SK-N-SH treated with all-trans-retinoic acid at 6 μM for 48 hours (cell line): ENCODE data around the gene SRGAP1.

Experiments
- ATAC-seq: fragments of 200-7000 bp; cut with Tn5 transposase; 3 replicates; pipeline ENCODE4 v1.9.1; 2020; ENCODE audit warnings: mild to moderate bottlenecking, moderate library complexity
- ARNTL ChIP-seq: fragments of 450-650 bp; formaldehyde crosslinking; IDR thresholded peaks from 2 replicates; pipeline ENCODE4 v1.5.0; 2020; ENCODE audit warnings: low read depth, mild to moderate bottlenecking, moderate library complexity, borderline replicate concordance
- BACH2 ChIP-seq: fragments of 250-450 bp; sonication (Bioruptor Pico); IDR thresholded peaks from 2 replicates; pipeline ENCODE4 v1.9.0; 2021; ENCODE audit warnings: mild to moderate bottlenecking, borderline replicate concordance
- CREB5 ChIP-seq: fragments of 250-450 bp; sonication (Bioruptor Pico); IDR thresholded peaks from 2 replicates; pipeline ENCODE4 v1.5.1; 2020; ENCODE audit warnings: low read depth, mild to moderate bottlenecking, moderate library complexity
- CSDC2 ChIP-seq: fragments of 250-450 bp; sonication (Bioruptor Pico); IDR thresholded peaks from 2 replicates; pipeline ENCODE4 v1.5.0; 2020; ENCODE audit warnings: mild to moderate bottlenecking, moderate library complexity
- CSRNP3 ChIP-seq: fragments of 250-450 bp; sonication (Bioruptor Pico); IDR thresholded peaks from 2 replicates; pipeline ENCODE4 v1.5.1; 2021; ENCODE audit warnings: mild to moderate bottlenecking, moderate library complexity
- GLIS3 ChIP-seq: fragments of 250-450 bp; sonication (Bioruptor Pico); IDR thresholded peaks from 2 replicates; pipeline ENCODE4 v1.5.0; 2020; ENCODE audit warnings: mild to moderate bottlenecking, moderate library complexity
- ISL1 ChIP-seq: fragments of 250-450 bp; sonication (Bioruptor Pico); IDR thresholded peaks from 2 replicates; pipeline ENCODE4 v2.1.2; 2022; ENCODE audit warnings: mild to moderate bottlenecking, moderate library complexity
- OSR1 ChIP-seq: fragments of 250-450 bp; sonication (Bioruptor Pico); IDR thresholded peaks from 2 replicates; pipeline ENCODE4 v1.8.0; 2022; ENCODE audit warnings: moderate library complexity, mild to moderate bottlenecking, inconsistent platforms
- PATZ1 ChIP-seq: fragments of 250-450 bp; sonication (Bioruptor Pico); IDR thresholded peaks from 2 replicates; pipeline ENCODE4 v1.8.0; 2020; ENCODE audit warnings: mild to moderate bottlenecking, moderate library complexity, borderline replicate concordance
- POU6F1 ChIP-seq: fragments of 250-450 bp; sonication (Bioruptor Pico); IDR thresholded peaks from 2 replicates; pipeline ENCODE4 v1.8.0; 2021; ENCODE audit warnings: low read depth, mild to moderate bottlenecking, moderate library complexity, borderline replicate concordance
- RARB ChIP-seq: fragments of 250-450 bp; sonication (Bioruptor Pico); IDR thresholded peaks from 2 replicates; pipeline ENCODE4 v1.8.0; 2021; ENCODE audit warnings: mild to moderate bottlenecking, moderate library complexity
- SNAI2 ChIP-seq: fragments of 250-450 bp; sonication (Bioruptor Pico); IDR thresholded peaks from 2 replicates; pipeline ENCODE4 v1.5.0; 2020; ENCODE audit warnings: mild to moderate bottlenecking, moderate library complexity
- TCF4 ChIP-seq: fragments of 250-450 bp; sonication (Bioruptor Pico); IDR thresholded peaks from 2 replicates; pipeline ENCODE4 v1.8.0; 2021; ENCODE audit warnings: mild to moderate bottlenecking, moderate library complexity, borderline replicate concordance
- TSHZ2 ChIP-seq: fragments of 250-450 bp; sonication (Bioruptor Pico); IDR thresholded peaks from 2 replicates; pipeline ENCODE4 v1.5.0; 2020; ENCODE audit warnings: mild to moderate bottlenecking, moderate library complexity
- ZC3H10 ChIP-seq: fragments of 250-450 bp; sonication (Bioruptor Pico); IDR thresholded peaks from 2 replicates; pipeline ENCODE4 v1.5.1; 2021; ENCODE audit warnings: mild to moderate bottlenecking, moderate library complexity
- ZFP3 ChIP-seq: fragments of 250-450 bp; sonication (Bioruptor Pico); IDR thresholded peaks from 2 replicates; pipeline ENCODE4 v1.5.0; 2020; ENCODE audit warnings: mild to moderate bottlenecking, moderate library complexity
- ZFP30 ChIP-seq: fragments of 450-650 bp; formaldehyde crosslinking; IDR thresholded peaks from 2 replicates; pipeline ENCODE4 v1.5.0; 2022; ENCODE audit warnings: mild to moderate bottlenecking, moderate library complexity
- ZNF565 ChIP-seq: fragments of 450-650 bp; formaldehyde crosslinking; conservative IDR thresholded peaks from 2 replicates; pipeline ENCODE4 v1.5.0; 2020; ENCODE audit warnings: low read depth, mild to moderate bottlenecking, moderate library complexity
- ZNF70 ChIP-seq: fragments of 450-650 bp; formaldehyde crosslinking; IDR thresholded peaks from 2 replicates; pipeline ENCODE4 v1.5.0; 2020; ENCODE audit warnings: mild to moderate bottlenecking, moderate library complexity
- ZNF8 ChIP-seq: fragments of 450-650 bp; formaldehyde crosslinking; IDR thresholded peaks from 2 replicates; pipeline ENCODE4 v1.5.0; 2020; ENCODE audit warnings: mild to moderate bottlenecking, moderate library complexity

The SRGAP1 gene

GRCh38 chr12:63994704-63995103, 150.2 kb downstream of the SRGAP1 start (continued):
- no peak for TF ChIP-seq CSRNP3

- no peak for ATAC-seq
- TF ChIP-seq ZNF70 (CRISPR knock-in tag) = no peak
- no peak for TF ChIP-seq CSRNP3
- no peak for TF ChIP-seq POU6F1 (CRISPR knock-in tag)
- no peak for TF ChIP-seq ZFP3 (CRISPR knock-in tag)
- TF ChIP-seq PATZ1 (CRISPR knock-in tag) = no peak
- no peak for TF ChIP-seq ZFP30
- TF ChIP-seq ISL1 (CRISPR knock-in tag) = no peak
- TF ChIP-seq TCF4 (CRISPR knock-in tag) = no peak
- TF ChIP-seq TSHZ2 (CRISPR knock-in tag) = no peak
- no peak for TF ChIP-seq SNAI2 (CRISPR knock-in tag)
- TF ChIP-seq ZNF8 (CRISPR knock-in tag) = no peak
- TF ChIP-seq GLIS3 (CRISPR knock-in tag) = no peak
- TF ChIP-seq OSR1 (CRISPR knock-in tag) = no peak
Measured at GRCh38 chr12:63995512-63995911, 151.0 kb downstream of the SRGAP1 start.

- no peak for TF ChIP-seq BACH2 (CRISPR knock-in tag)
- TF ChIP-seq ZNF565 (CRISPR knock-in tag) = no peak
- TF ChIP-seq CSDC2 = no peak
- TF ChIP-seq PATZ1 (CRISPR knock-in tag) = no peak
- no peak for TF ChIP-seq RARB (CRISPR knock-in tag)
- no peak for TF ChIP-seq CSRNP3
- TF ChIP-seq POU6F1 (CRISPR knock-in tag) = no peak
- no peak for TF ChIP-seq TCF4 (CRISPR knock-in tag)
- TF ChIP-seq SNAI2 (CRISPR knock-in tag) = no peak
- no peak for TF ChIP-seq ARNTL (CRISPR knock-in tag)
- no peak for TF ChIP-seq ZC3H10 (CRISPR knock-in tag)
- TF ChIP-seq ZFP3 (CRISPR knock-in tag) = no peak
- no peak for TF ChIP-seq OSR1 (CRISPR knock-in tag)
- no peak for TF ChIP-seq ZFP30
- TF ChIP-seq CREB5 (CRISPR knock-in tag) = no peak
- ATAC-seq = no peak
Measured at GRCh38 chr12:63996556-63996955, 152.1 kb downstream of the SRGAP1 start.
